GM12878 (cell line): ENCODE measurements around the gene PRPS2. TPM values are rescaled to one million over a fixed set of nuclear protein-coding genes. Genes with fewer than 3 reads are reported as not detected.

ENCODE experiments used
- ATAC-seq: fragments of 200-7000 bp; cut with Tn5 transposase; 3 replicates; pipeline ENCODE4 v1.9.1; 2020; ENCODE audit warnings: mild to moderate bottlenecking, moderate library complexity
- BruUV-seq: library from RNA; stranded (reverse); fragments of 400-500 nt; replicated peaks from 2 replicates; lab custom pipeline; 2021; lab: Mats Ljungman, UMichigan
- CTCF ChIA-PET: fragments of 300-600 bp; sonication (Branson Sonifier 250); formaldehyde crosslinking; extraction: SDS; loops from one replicate; lab custom pipeline; 2021; ENCODE audit warnings: inconsistent platforms; lab: Yijun Ruan, JAX
- POLR2A ChIA-PET: fragments of 350-600 bp; formaldehyde crosslinking; extraction: SDS; loops from one replicate; lab custom pipeline; 2021; ENCODE audit warnings: inconsistent platforms; lab: Charles Lee
- RAD21 ChIA-PET: fragments of 300-600 bp; sonication (Branson Sonifier 250); formaldehyde crosslinking; loops from one replicate; lab custom pipeline; 2023; ENCODE audit warnings: antibody characterized with exemption; ENCODE audit not compliant: unreplicated experiment; lab: Charles Lee
- SMC1A ChIA-PET: fragments of 300-600 bp; sonication (Branson Sonifier 250); formaldehyde crosslinking; loops from one replicate; lab custom pipeline; 2023; ENCODE audit not compliant: unreplicated experiment, uncharacterized antibody; lab: Charles Lee
- DNase-seq: peaks from one replicate; pipeline ENCODE4 v3.0.0-alpha.2; 2011; ENCODE audit warnings: low read depth, low spot score
- FAIRE-seq: peaks from 3 replicates; lab custom pipeline; 2011; peaks lifted over from hg19 to GRCh38; lab: Jason Lieb, UNC
- H2AFZ ChIP-seq: 2 replicates; pipeline ENCODE4 v1.6.0; 2011; ENCODE audit warnings: low read depth, low read length, control low read depth; ENCODE audit not compliant: control insufficient read depth
- H3K27ac ChIP-seq: 2 replicates; pipeline ENCODE4 v1.5.1; 2011; ENCODE audit warnings: control low read depth; ENCODE audit not compliant: control insufficient read depth, insufficient read depth
- H3K27me3 ChIP-seq, 2 experiments: replicated peaks in 1 of 2; 2 replicates each; pipeline versions ENCODE4 v1.6.0 to v1.6.1; 2011; ENCODE audit warnings: low read length in 1 of 2; ENCODE audit not compliant: control insufficient read depth in 2 of 2, insufficient read depth in 2 of 2
- H3K36me3 ChIP-seq, 2 experiments: 2 replicates each; pipeline ENCODE4 v1.5.1; 2011; ENCODE audit warnings: low read length in 1 of 2; ENCODE audit not compliant: control insufficient read depth in 2 of 2, insufficient read depth in 2 of 2
- H3K4me1 ChIP-seq: 2 replicates; pipeline ENCODE4 v1.6.1; 2011; ENCODE audit warnings: mild to moderate bottlenecking, low read length, moderate library complexity, mixed read lengths; ENCODE audit not compliant: control insufficient read depth, insufficient read depth
- H3K4me2 ChIP-seq: 2 replicates; pipeline ENCODE4 v1.6.0; 2011; ENCODE audit warnings: control low read depth; ENCODE audit not compliant: control insufficient read depth, insufficient read depth
- H3K4me3 ChIP-seq: fragments of 200-600 bp; sonication (generic); 2 replicates; pipeline ENCODE4 v1.5.1; 2016
- H3K79me2 ChIP-seq: 2 replicates; pipeline ENCODE4 v1.6.0; 2011; ENCODE audit warnings: low read length; ENCODE audit not compliant: control insufficient read depth, insufficient read depth
- H3K9ac ChIP-seq: 2 replicates; pipeline ENCODE4 v1.8.0; 2011; ENCODE audit warnings: low read length, control low read depth, mixed read lengths; ENCODE audit not compliant: control insufficient read depth, insufficient read depth
- H3K9me3 ChIP-seq: replicated peaks from 3 replicates; pipeline ENCODE4 v1.5.1; 2011; ENCODE audit warnings: mild to moderate bottlenecking, low read length; ENCODE audit not compliant: control insufficient read depth, insufficient read depth
- H4K20me1 ChIP-seq: 2 replicates; pipeline ENCODE4 v1.6.0; 2011; ENCODE audit not compliant: control insufficient read depth, insufficient read depth
- ASH2L ChIP-seq: fragments of 300-600, 200-600 bp; sonication (generic); IDR thresholded peaks from 2 replicates; pipeline ENCODE4 v1.6.1; 2017; ENCODE audit warnings: low read depth, mild to moderate bottlenecking, borderline replicate concordance
- ATF2 ChIP-seq: IDR thresholded peaks from 2 replicates; pipeline ENCODE4 v1.6.1; 2012; ENCODE audit warnings: low read length, inconsistent platforms
- CREB1 ChIP-seq: IDR thresholded peaks from 2 replicates; pipeline ENCODE4 v1.6.1; 2012; ENCODE audit warnings: low read depth, mild to moderate bottlenecking, inconsistent platforms
- EP300 ChIP-seq, 2 experiments: fragments of 150-350 bp in 1 of 2; IDR thresholded peaks; 2 replicates each; pipeline ENCODE4 v1.6.1; 2011 to 2012; ENCODE audit warnings: low read depth in 2 of 2, low read length in 2 of 2, borderline replicate concordance in 1 of 2, improper control_type of control experiment in 1 of 2, inconsistent platforms in 1 of 2; ENCODE audit not compliant: control insufficient read depth in 1 of 2
- GATAD2B ChIP-seq: fragments of 450-650 bp; conservative IDR thresholded peaks from 2 replicates; pipeline ENCODE4 v1.6.1; 2017; ENCODE audit warnings: low read depth, mild to moderate bottlenecking, moderate library complexity
- KLF5 ChIP-seq: fragments of 450-650 bp; IDR thresholded peaks from 2 replicates; pipeline ENCODE4 v1.6.1; 2014; ENCODE audit warnings: mild to moderate bottlenecking; ENCODE audit not compliant: partially characterized antibody
- MTA2 ChIP-seq: fragments of 450-650 bp; IDR thresholded peaks from 2 replicates; pipeline ENCODE4 v1.6.1; 2016; ENCODE audit warnings: low read depth, mild to moderate bottlenecking, moderate library complexity
- PML ChIP-seq: IDR thresholded peaks from 2 replicates; pipeline ENCODE4 v1.6.1; 2012; ENCODE audit warnings: low read length, inconsistent platforms
- SMARCA5 ChIP-seq: fragments of 450-650 bp; IDR thresholded peaks from 2 replicates; pipeline ENCODE4 v1.6.1; 2017; ENCODE audit warnings: mild to moderate bottlenecking
- TAF1 ChIP-seq: IDR thresholded peaks from 2 replicates; pipeline ENCODE4 v1.6.1; 2011; ENCODE audit warnings: mild to moderate bottlenecking, low read depth, low read length, borderline replicate concordance
- TCF7 ChIP-seq: IDR thresholded peaks from 2 replicates; pipeline ENCODE4 v1.6.1; 2014; ENCODE audit warnings: antibody characterized with exemption, borderline replicate concordance
- ZBTB4 ChIP-seq: fragments of 450-650 bp; formaldehyde crosslinking; IDR thresholded peaks from 2 replicates; pipeline ENCODE4 v1.4.0; 2022; ENCODE audit warnings: mild to moderate bottlenecking, moderate library complexity
- ZNF24 ChIP-seq: fragments of 450-650 bp; IDR thresholded peaks from 2 replicates; pipeline ENCODE4 v1.6.1; 2017; ENCODE audit warnings: antibody characterized with exemption, mild to moderate bottlenecking
- WGBS: methylation state at CpG from one replicate; pipeline ENCODE4 v1.1.6; 2016; ENCODE audit warnings: low lambda C conversion rate; ENCODE audit not compliant: insufficient replicate concordance, insufficient coverage; ENCODE audit errors: missing lambda C conversion rate; 5-methylcytosine and 5-hydroxymethylcytosine counted together
- in situ Hi-C: fragments of 300-500 bp; cut with MboI; formaldehyde crosslinking; loops from 9 replicates; pipeline ENCODE4 v1.14.3; 2018; ENCODE audit warnings: mixed read lengths
- intact Hi-C: fragments of 100-400 bp; cut with micrococcal nuclease; formaldehyde crosslinking; loops from one replicate; pipeline ENCODE4 v1.14.2; 2022; ENCODE audit not compliant: unreplicated experiment
- polyA plus RNA-seq, 11 experiments: library from polyadenylated mRNA; depleted of rRNA in 4 of 11; unstranded in 6 of 11; stranded (reverse) in 5 of 11; fragments of >200 nt; fragmentation: Nextera tagmentation in 4 of 11; fragmentation: Illumina TruSeq in 1 of 11; extraction: Ambion mirVana in 4 of 11; extraction: Trizol in 1 of 11; gene quantifications; 1 replicate in 1 of 11; 2 replicates in 10 of 11; pipeline versions ENCODE4 v1.2.1 to v1.2.3, GENCODE V29; 2011 to 2016; ENCODE audit warnings: inconsistent platforms in 2 of 11, missing spikeins in 2 of 11, low read depth in 1 of 11
- total RNA-seq, 4 experiments: library from RNA; depleted of rRNA in 3 of 4; stranded (reverse); fragments of >200 nt in 3 of 4; fragmentation: Illumina TruSeq in 1 of 4; extraction: Trizol in 1 of 4; gene quantifications; 2 replicates each; pipeline versions ENCODE4 v1.2.1 to v1.2.3, GENCODE V29; 2013 to 2021

PRPS2 gene
- total and polyA plus RNA-seq, 10 of the 15 experiments (the other 5 are each of a cell fraction or from before 2014, with no cell fraction given), result 44.1 to 102 (median 58.2) TPM

GRCh38 chrX:12843061-12843667 is 52.0 kb downstream of the PRPS2 start (continued):
- TF ChIP-seq EP300 (IDR thresholded peaks at IDR 0.05; ENCODE audit: borderline replicate concordance in 1 of 2, control insufficient read depth in 1 of 2, low read depth in 2 of 2, low read length in 2 of 2) (no peak), SMARCA5 (no peak), PML (no peak), TCF7 (no peak), ZBTB4 (CRISPR knock-in tag) (no peak)

GRCh38 chrX:12843668-12844279 is 52.6 kb downstream of the PRPS2 start:
- POLR2A ChIA-PET, result interaction anchor here (0.6 to 1.4 kb wide), 8 partner anchors 25 to 241 kb away, joined by 3 to 4 read pairs (median 3); no protein-coding TSS in a partner anchor
- no peaks in the 10 kb centered on the region for H4K20me1 ChIP-seq
- no peaks in the 10 kb centered on the region for H3K27me3 ChIP-seq
- H2AFZ ChIP-seq, result peak overlapping the region; percentile 69
- RAD21 ChIA-PET, result interaction anchor here (0.7 to 2.9 kb wide), 7 partner anchors 24 to 1087 kb away, joined by 3 to 15 read pairs (median 7); partner anchors contain the start of gene TLR7
- H3K27ac ChIP-seq, result peak overlapping the region; percentile 100
- WGBS, result under 1% methylated on average over 6 of the region's 6 CpGs
- in situ Hi-C loops (no loop called here), intact Hi-C loops (loop anchor here (1.0 to 5.0 kb wide), 5 partner anchors 23 to 249 kb away; no protein-coding TSS in a partner anchor)
- SMC1A ChIA-PET, result interaction anchor here (0.7 to 4.8 kb wide), 9 partner anchors 22 to 50 kb away, joined by 3 to 45 read pairs (median 8); no protein-coding TSS in a partner anchor
- H3K4me3 ChIP-seq, result peak overlapping the region; percentile 42; the same call in 1 of the 2 replicates
- no peaks in the 10 kb centered on the region for H3K36me3 ChIP-seq
- ATAC-seq (peak; percentile 92), FAIRE-seq (peak; percentile 99), DNase-seq (peak; percentile 85)
- no peaks in the 10 kb centered on the region for H3K79me2 ChIP-seq
- peak overlapping the region; percentile 79 for H3K9ac ChIP-seq
- no peaks in the 10 kb centered on the region; the same call in 1 of the 3 replicates for H3K9me3 ChIP-seq
- peak overlapping the region; percentile 95 for H3K4me2 ChIP-seq
- peaks cover 29% of the 10 kb centered on the region for H3K4me1 ChIP-seq
- no TSS peak for BruUV-seq
- CTCF ChIA-PET, result interaction anchor here (0.9 to 1.9 kb wide), 9 partner anchors 13 to 103 kb away, joined by 3 to 18 read pairs (median 5); partner anchors contain the start of gene TLR7
- TF ChIP-seq CREB1 (no peak), ATF2 (peak; percentile 44; the same call in 1 of the 2 replicates), TAF1 (0 out of 2 replicates have a peak, but pooled peaks have one; percentile 17), MTA2 (peak; percentile 74), KLF5 (peak; percentile 31), GATAD2B (no peak), ASH2L (0 out of 2 replicates have a peak, but pooled peaks have one; percentile 45), ZNF24 (peak; percentile 95)
